HepG2 (cell line): ENCODE data around the gene IFIT1. TPM values are rescaled to one million over a fixed set of nuclear protein-coding genes. Genes with fewer than 3 reads are reported as not detected.

Source experiments
- ATAC-seq: fragments of 200-7000 bp; cut with Tn5 transposase; 3 replicates; pipeline ENCODE4 v1.9.1; 2020; ENCODE audit warnings: mild to moderate bottlenecking, moderate library complexity
- BruUV-seq: library from RNA; stranded (reverse); fragments of 400-500 nt; replicated peaks from 2 replicates; lab custom pipeline; 2021; lab: Mats Ljungman, UMichigan
- CTCF ChIA-PET: fragments of 300-600 bp; formaldehyde crosslinking; extraction: SDS; loops from one replicate; lab custom pipeline; 2021; ENCODE audit warnings: low total read pairs, inconsistent platforms, low intra/inter-chr PET ratio; lab: Yijun Ruan, JAX
- POLR2A ChIA-PET: fragments of 350-600 bp; sonication (Branson Sonifier 250); formaldehyde crosslinking; loops from one replicate; lab custom pipeline; 2020; ENCODE audit warnings: antibody characterized with exemption, inconsistent platforms; lab: Yijun Ruan, JAX
- DNase-seq: peaks from one replicate; pipeline ENCODE4 v3.0.0-alpha.2; 2015; ENCODE audit warnings: low spot score
- FAIRE-seq: peaks from 3 replicates; lab custom pipeline; 2011; peaks lifted over from hg19 to GRCh38; lab: Jason Lieb, UNC
- H2AFZ ChIP-seq: one replicate; pipeline ENCODE4 v1.6.1; 2011; ENCODE audit warnings: low read length, inconsistent platforms
- H3K27ac ChIP-seq: fragments of 300-600 bp; 3 replicates; pipeline ENCODE4 v1.8.0; 2011; ENCODE audit warnings: mixed run types, mild to moderate bottlenecking, mixed read lengths, low read length, inconsistent platforms; ENCODE audit not compliant: insufficient read depth; ENCODE audit errors: extremely low read length
- H3K27me3 ChIP-seq, 2 experiments: fragments of 200-600 bp in 1 of 2; 2 replicates in 1 of 2; 3 replicates in 1 of 2; pipeline versions ENCODE4 v1.6.0 to v1.8.0; 2011; ENCODE audit warnings: low read length in 2 of 2, mild to moderate bottlenecking in 2 of 2, moderate library complexity in 2 of 2, inconsistent platforms in 1 of 2; ENCODE audit not compliant: insufficient read depth in 2 of 2, control insufficient read depth in 1 of 2
- H3K36me3 ChIP-seq, 2 experiments: fragments of 200-600 bp in 1 of 2; replicated peaks in 1 of 2; 2 replicates in 1 of 2; 3 replicates in 1 of 2; pipeline versions ENCODE4 v1.5.1 to v1.8.0; 2011; ENCODE audit warnings: low read length in 2 of 2, inconsistent platforms in 1 of 2; ENCODE audit not compliant: insufficient read depth in 2 of 2, control insufficient read depth in 1 of 2
- H3K4me1 ChIP-seq: 2 replicates; pipeline ENCODE4 v1.5.1; 2012; ENCODE audit warnings: low read length, inconsistent platforms; ENCODE audit not compliant: insufficient read depth
- H3K4me2 ChIP-seq: 2 replicates; pipeline ENCODE4 v1.6.0; 2011; ENCODE audit warnings: low read depth, low read length, inconsistent platforms
- H3K4me3 ChIP-seq, 3 experiments: fragments of 200-600 bp in 1 of 3; sonication (generic), shearing (Covaris generic) in 1 of 3; replicated peaks in 1 of 3; 2 replicates each; pipeline ENCODE4 v1.5.1; 2011 to 2016; ENCODE audit warnings: low read length in 3 of 3, inconsistent platforms in 2 of 3, low read depth in 2 of 3, mild to moderate bottlenecking in 2 of 3, control low read depth in 1 of 3, mixed read lengths in 1 of 3; ENCODE audit not compliant: insufficient read depth in 1 of 3
- H3K79me2 ChIP-seq: one replicate; pipeline ENCODE4 v1.6.1; 2011; ENCODE audit warnings: low read length, inconsistent platforms; ENCODE audit not compliant: insufficient read depth
- H3K9ac ChIP-seq: 2 replicates; pipeline ENCODE4 v1.6.0; 2011; ENCODE audit warnings: mild to moderate bottlenecking, low read depth, low read length, inconsistent platforms; ENCODE audit not compliant: insufficient read depth
- H3K9me3 ChIP-seq: 2 replicates; pipeline ENCODE4 v1.5.1; 2012; ENCODE audit warnings: mild to moderate bottlenecking, low read length
- H4K20me1 ChIP-seq: 2 replicates; pipeline ENCODE4 v1.6.0; 2011; ENCODE audit warnings: inconsistent platforms, mild to moderate bottlenecking, low read length, moderate library complexity; ENCODE audit not compliant: insufficient read depth
- HDAC2 ChIP-seq: sonication (generic); formaldehyde crosslinking; IDR thresholded peaks from 2 replicates; pipeline ENCODE4 v1.4.0; 2020; ENCODE audit warnings: missing genetic modification reagents
- HNRNPL ChIP-seq: fragments of 200-400 bp; formaldehyde crosslinking; IDR thresholded peaks from 2 replicates; pipeline ENCODE4 v1.6.1; 2017; ENCODE audit warnings: mild to moderate bottlenecking, low read depth, low read length
- IRX3 ChIP-seq: sonication (generic); formaldehyde crosslinking; IDR thresholded peaks from 2 replicates; pipeline ENCODE4 v1.8.1; 2023; ENCODE audit warnings: mild to moderate bottlenecking, low read depth, missing genetic modification reagents, borderline replicate concordance
- KAT8 ChIP-seq: IDR thresholded peaks from 2 replicates; pipeline ENCODE4 v1.6.1; 2016; ENCODE audit warnings: missing genetic modification reagents, missing compliant biosample characterization
- KDM6A ChIP-seq: IDR thresholded peaks from 2 replicates; pipeline ENCODE4 v1.6.1; 2016; ENCODE audit warnings: low read depth
- KMT2A ChIP-seq: sonication (generic); formaldehyde crosslinking; IDR thresholded peaks from 2 replicates; pipeline ENCODE4 v1.4.0; 2020; ENCODE audit warnings: missing genetic modification reagents
- NFYC ChIP-seq: IDR thresholded peaks from 2 replicates; pipeline ENCODE4 v1.6.1; 2016; ENCODE audit warnings: missing genetic modification reagents, missing compliant biosample characterization
- ZNF251 ChIP-seq: sonication (generic); formaldehyde crosslinking; IDR thresholded peaks from 2 replicates; pipeline ENCODE4 v1.9.0; 2021; ENCODE audit warnings: mild to moderate bottlenecking, missing genetic modification reagents
- ZNF263 ChIP-seq: sonication (generic); formaldehyde crosslinking; IDR thresholded peaks from 2 replicates; pipeline ENCODE4 v1.4.0; 2020; ENCODE audit warnings: missing genetic modification reagents
- ZNF33A ChIP-seq: sonication (generic); formaldehyde crosslinking; IDR thresholded peaks from 2 replicates; pipeline ENCODE4 v1.5.1; 2020; ENCODE audit warnings: missing genetic modification reagents, mild to moderate bottlenecking, moderate library complexity, borderline replicate concordance
- ZNF496 ChIP-seq: sonication (generic); formaldehyde crosslinking; IDR thresholded peaks from 2 replicates; pipeline ENCODE4 v1.8.1; 2023; ENCODE audit warnings: mild to moderate bottlenecking, moderate library complexity, missing genetic modification reagents; ENCODE audit not compliant: insufficient replicate concordance
- ZNF614 ChIP-seq: IDR thresholded peaks from 2 replicates; pipeline ENCODE4 v1.6.1; 2018; ENCODE audit warnings: missing biosample characterization, missing genetic modification reagents, inconsistent platforms, borderline replicate concordance
- ZNF724P ChIP-seq: sonication (generic); formaldehyde crosslinking; IDR thresholded peaks from 2 replicates; pipeline ENCODE4 v1.8.0; 2022; ENCODE audit warnings: missing genetic modification reagents, borderline replicate concordance
- WGBS: methylation state at CpG from one replicate; pipeline ENCODE4 v1.1.6; 2017; ENCODE audit warnings: low lambda C conversion rate; 5-methylcytosine and 5-hydroxymethylcytosine counted together
- in situ Hi-C: cut with HindIII; loops from 2 replicates; pipeline ENCODE4 v1.10.0; 2017; ENCODE audit warnings: low pct_unique_long_range_greater_than_20kb; ENCODE audit not compliant: extremely low pct_ligation_motif_present
- intact Hi-C: fragments of 100-400 bp; cut with micrococcal nuclease; formaldehyde crosslinking; loops from one replicate; pipeline ENCODE4 v1.10.0; 2022; ENCODE audit not compliant: unreplicated experiment
- polyA plus RNA-seq, 8 experiments: library from polyadenylated mRNA; depleted of rRNA in 3 of 8; stranded (reverse) in 7 of 8; unstranded in 1 of 8; fragments of >200 nt; fragmentation: Illumina TruSeq in 4 of 8; extraction: Trizol in 4 of 8; gene quantifications; 2 replicates each; pipeline versions ENCODE4 v1.2.1 to v1.2.3, GENCODE V29; 2011 to 2016; ENCODE audit warnings: low read depth in 4 of 8, missing spikeins in 1 of 8, mixed read lengths in 1 of 8; ENCODE audit not compliant: insufficient read depth in 1 of 8
- total RNA-seq, 5 experiments: library from RNA; depleted of rRNA; stranded (reverse); fragments of >200 nt; fragmentation: Illumina TruSeq; extraction: Trizol; gene quantifications; 2 replicates each; pipeline ENCODE4 v1.2.3, GENCODE V29; 2016; ENCODE audit warnings: low read depth in 1 of 5
- TF ChIP-seq, protein P1 (sequence below): sonication (generic); formaldehyde crosslinking; IDR thresholded peaks from 2 replicates; pipeline ENCODE4 v1.5.1; 2020; ENCODE audit warnings: mild to moderate bottlenecking, missing genetic modification reagents, moderate library complexity
- TF ChIP-seq, protein P2 (sequence below): sonication (generic); formaldehyde crosslinking; IDR thresholded peaks from 2 replicates; pipeline ENCODE4 v1.5.0; 2020; ENCODE audit warnings: missing genetic modification reagents
- TF ChIP-seq, protein P3 (sequence below): IDR thresholded peaks from 2 replicates; pipeline ENCODE4 v1.6.1; 2016; ENCODE audit warnings: mild to moderate bottlenecking
- TF ChIP-seq, protein P4 (sequence below): sonication (generic); formaldehyde crosslinking; IDR thresholded peaks from 2 replicates; pipeline ENCODE4 v1.8.0; 2023; ENCODE audit warnings: mild to moderate bottlenecking, missing genetic modification reagents
- TF ChIP-seq, protein P5 (sequence below): sonication (generic); formaldehyde crosslinking; IDR thresholded peaks from 2 replicates; pipeline ENCODE4 v1.9.0; 2021; ENCODE audit warnings: missing genetic modification reagents, borderline replicate concordance

The IFIT1 gene
- total and polyA plus RNA-seq, 2 of the 13 experiments (the other 11 are each of a cell fraction or from before 2014, with no cell fraction given): 1.5 to 5.5 TPM

DNA sequence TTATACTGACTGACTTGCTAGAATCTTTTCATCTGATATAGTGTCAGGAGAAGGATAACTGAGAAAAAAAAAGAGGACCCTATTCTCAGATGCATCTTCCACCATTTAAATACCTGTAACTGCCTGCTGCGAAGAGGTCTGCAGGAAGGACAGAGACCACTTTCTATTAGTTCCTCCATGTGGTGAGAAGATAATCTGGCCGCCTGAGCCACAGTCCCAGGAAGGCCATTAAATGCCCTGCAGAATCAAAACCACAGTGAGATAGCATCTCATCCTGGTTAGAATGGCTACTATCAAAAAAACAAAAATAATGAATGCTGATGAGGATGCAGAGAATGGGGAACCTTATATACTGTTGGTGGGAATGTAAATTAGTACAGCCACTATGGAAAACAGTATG, 34.4 kb upstream of the IFIT1 start:
- WGBS: 66% methylated on average over 2 of the region's 2 CpGs
- TF ChIP-seq, protein P1, sequence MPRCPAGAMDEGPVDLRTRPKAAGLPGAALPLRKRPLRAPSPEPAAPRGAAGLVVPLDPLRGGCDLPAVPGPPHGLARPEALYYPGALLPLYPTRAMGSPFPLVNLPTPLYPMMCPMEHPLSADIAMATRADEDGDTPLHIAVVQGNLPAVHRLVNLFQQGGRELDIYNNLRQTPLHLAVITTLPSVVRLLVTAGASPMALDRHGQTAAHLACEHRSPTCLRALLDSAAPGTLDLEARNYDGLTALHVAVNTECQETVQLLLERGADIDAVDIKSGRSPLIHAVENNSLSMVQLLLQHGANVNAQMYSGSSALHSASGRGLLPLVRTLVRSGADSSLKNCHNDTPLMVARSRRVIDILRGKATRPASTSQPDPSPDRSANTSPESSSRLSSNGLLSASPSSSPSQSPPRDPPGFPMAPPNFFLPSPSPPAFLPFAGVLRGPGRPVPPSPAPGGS: no peak
- TF ChIP-seq ZNF33A: no peak
- no peak for TF ChIP-seq ZNF496 (CRISPR knock-in tag)
- no peak for TF ChIP-seq HNRNPL
- no peak for TF ChIP-seq ZNF263 (CRISPR knock-in tag)
- no peak for TF ChIP-seq ZNF724P
- no peak for TF ChIP-seq ZNF614 (CRISPR knock-in tag)
- no peak for TF ChIP-seq IRX3 (CRISPR knock-in tag)
- no peak for TF ChIP-seq ZNF251
- TF ChIP-seq KMT2A (CRISPR knock-in tag): no peak
- TF ChIP-seq HDAC2: no peak
- no peak for TF ChIP-seq KDM6A (CRISPR knock-in tag)
- TF ChIP-seq, protein P2, sequence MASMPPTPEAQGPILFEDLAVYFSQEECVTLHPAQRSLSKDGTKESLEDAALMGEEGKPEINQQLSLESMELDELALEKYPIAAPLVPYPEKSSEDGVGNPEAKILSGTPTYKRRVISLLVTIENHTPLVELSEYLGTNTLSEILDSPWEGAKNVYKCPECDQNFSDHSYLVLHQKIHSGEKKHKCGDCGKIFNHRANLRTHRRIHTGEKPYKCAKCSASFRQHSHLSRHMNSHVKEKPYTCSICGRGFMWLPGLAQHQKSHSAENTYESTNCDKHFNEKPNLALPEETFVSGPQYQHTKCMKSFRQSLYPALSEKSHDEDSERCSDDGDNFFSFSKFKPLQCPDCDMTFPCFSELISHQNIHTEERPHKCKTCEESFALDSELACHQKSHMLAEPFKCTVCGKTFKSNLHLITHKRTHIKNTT (CRISPR knock-in tag): no peak
- TF ChIP-seq, protein P3, sequence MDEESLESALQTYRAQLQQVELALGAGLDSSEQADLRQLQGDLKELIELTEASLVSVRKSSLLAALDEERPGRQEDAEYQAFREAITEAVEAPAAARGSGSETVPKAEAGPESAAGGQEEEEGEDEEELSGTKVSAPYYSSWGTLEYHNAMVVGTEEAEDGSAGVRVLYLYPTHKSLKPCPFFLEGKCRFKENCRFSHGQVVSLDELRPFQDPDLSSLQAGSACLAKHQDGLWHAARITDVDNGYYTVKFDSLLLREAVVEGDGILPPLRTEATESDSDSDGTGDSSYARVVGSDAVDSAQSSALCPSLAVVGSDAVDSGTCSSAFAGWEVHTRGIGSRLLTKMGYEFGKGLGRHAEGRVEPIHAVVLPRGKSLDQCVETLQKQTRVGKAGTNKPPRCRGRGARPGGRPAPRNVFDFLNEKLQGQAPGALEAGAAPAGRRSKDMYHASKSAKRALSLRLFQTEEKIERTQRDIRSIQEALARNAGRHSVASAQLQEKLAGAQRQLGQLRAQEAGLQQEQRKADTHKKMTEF (CRISPR knock-in tag): no peak
- TF ChIP-seq NFYC (CRISPR knock-in tag): no peak
- TF ChIP-seq, protein P4, sequence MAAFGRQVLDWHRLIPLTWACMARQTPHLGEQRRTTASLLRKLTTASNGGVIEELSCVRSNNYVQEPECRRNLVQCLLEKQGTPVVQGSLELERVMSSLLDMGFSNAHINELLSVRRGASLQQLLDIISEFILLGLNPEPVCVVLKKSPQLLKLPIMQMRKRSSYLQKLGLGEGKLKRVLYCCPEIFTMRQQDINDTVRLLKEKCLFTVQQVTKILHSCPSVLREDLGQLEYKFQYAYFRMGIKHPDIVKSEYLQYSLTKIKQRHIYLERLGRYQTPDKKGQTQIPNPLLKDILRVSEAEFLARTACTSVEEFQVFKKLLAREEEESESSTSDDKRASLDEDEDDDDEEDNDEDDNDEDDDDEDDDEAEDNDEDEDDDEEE (CRISPR knock-in tag): no peak
- no peak for TF ChIP-seq KAT8
- TF ChIP-seq, protein P5, sequence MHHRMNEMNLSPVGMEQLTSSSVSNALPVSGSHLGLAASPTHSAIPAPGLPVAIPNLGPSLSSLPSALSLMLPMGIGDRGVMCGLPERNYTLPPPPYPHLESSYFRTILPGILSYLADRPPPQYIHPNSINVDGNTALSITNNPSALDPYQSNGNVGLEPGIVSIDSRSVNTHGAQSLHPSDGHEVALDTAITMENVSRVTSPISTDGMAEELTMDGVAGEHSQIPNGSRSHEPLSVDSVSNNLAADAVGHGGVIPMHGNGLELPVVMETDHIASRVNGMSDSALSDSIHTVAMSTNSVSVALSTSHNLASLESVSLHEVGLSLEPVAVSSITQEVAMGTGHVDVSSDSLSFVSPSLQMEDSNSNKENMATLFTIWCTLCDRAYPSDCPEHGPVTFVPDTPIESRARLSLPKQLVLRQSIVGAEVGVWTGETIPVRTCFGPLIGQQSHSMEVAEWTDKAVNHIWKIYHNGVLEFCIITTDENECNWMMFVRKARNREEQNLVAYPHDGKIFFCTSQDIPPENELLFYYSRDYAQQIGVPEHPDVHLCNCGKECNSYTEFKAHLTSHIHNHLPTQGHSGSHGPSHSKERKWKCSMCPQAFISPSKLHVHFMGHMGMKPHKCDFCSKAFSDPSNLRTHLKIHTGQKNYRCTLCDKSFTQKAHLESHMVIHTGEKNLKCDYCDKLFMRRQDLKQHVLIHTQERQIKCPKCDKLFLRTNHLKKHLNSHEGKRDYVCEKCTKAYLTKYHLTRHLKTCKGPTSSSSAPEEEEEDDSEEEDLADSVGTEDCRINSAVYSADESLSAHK: no peak
- H4K20me1 ChIP-seq: no peaks in the 10 kb centered on the region
- H3K36me3 ChIP-seq: no peaks in the 10 kb centered on the region
- ChIA-PET POLR2A (no interaction called here), CTCF (no interaction called here)
- H3K79me2 ChIP-seq: no peaks in the 10 kb centered on the region
- H2AFZ ChIP-seq: no peak overlapping the region
- no peak overlapping the region for H3K4me3 ChIP-seq
- no TSS peak for BruUV-seq
- FAIRE-seq (no peak), DNase-seq (no peak), ATAC-seq (no peak)
- H3K27me3 ChIP-seq: no peaks in the 10 kb centered on the region
- intact Hi-C loops: loop anchor here (2.0 to 5.0 kb wide), 2 partner anchors 15 to 1084 kb away; no protein-coding TSS in a partner anchor
- H3K9ac ChIP-seq: no peak overlapping the region
- no peak overlapping the region for H3K27ac ChIP-seq
- peaks cover 5% of the 10 kb centered on the region for H3K4me1 ChIP-seq
- H3K4me2 ChIP-seq: no peak overlapping the region
- in situ Hi-C loops: no loop called here
- no peaks in the 10 kb centered on the region for H3K9me3 ChIP-seq
